Measurements from ENCODE around the gene TCHP. TPM values are rescaled to one million over a fixed set of nuclear protein-coding genes. Genes with fewer than 3 reads are reported as not detected.
"Not testable (repeated sequence)": the region's sequence is repeated elsewhere in the genome, so short reads cannot be mapped to it uniquely, and the experiment has no call there.

The TCHP gene
- polyA plus RNA-seq (2012; ENCODE audit: insufficient read depth, insufficient read length) = 40.2 TPM

- H3K4me3 ChIP-seq (ENCODE audit: low read length) = peak within 1 kb of the TSS; percentile 76
- DNase-seq (ENCODE audit: low read depth, low spot score) = peak; percentile 78
Observed at GRCh38 chr12:109899783-109900751, at the start of gene TCHP. Gene TCHP, plus strand, starts transcription at chr12:109900274. Its CDS starts 2,753 bp downstream, at chr12:109903027.

GRCh38 chr12:109850518-109850917 lies 49.6 kb upstream of the TCHP start:
- not testable (repeated sequence) for H3K4me3 ChIP-seq (ENCODE audit: low read length); DNase-seq (ENCODE audit: low read depth, low spot score)

GRCh38 chr12:109855377-109855776 lies 44.7 kb upstream of the TCHP start:
- DNase-seq (ENCODE audit: low read depth, low spot score) = no peak
- no peak overlapping the region for H3K4me3 ChIP-seq (ENCODE audit: low read length)

- H3K4me3 ChIP-seq (ENCODE audit: low read length) = no peak overlapping the region
- no peak for DNase-seq (ENCODE audit: low read depth, low spot score)
Observed at GRCh38 chr12:109857715-109858114, 42.4 kb upstream of the TCHP start.

- H3K4me3 ChIP-seq (ENCODE audit: low read length) = no peak overlapping the region
Observed at GRCh38 chr12:109858764-109859163, 41.3 kb upstream of the TCHP start.

GRCh38 chr12:109860977-109861376 lies 39.1 kb upstream of the TCHP start:
- no peak for DNase-seq (ENCODE audit: low read depth, low spot score)

More at GRCh38 chr12:109858764-109859163, 41.3 kb upstream of the TCHP start:
- DNase-seq (ENCODE audit: low read depth, low spot score) = no peak

GRCh38 chr12:109861689-109862314 lies 38.3 kb upstream of the TCHP start:
- DNase-seq (ENCODE audit: low read depth, low spot score) = no peak
- H3K4me3 ChIP-seq (ENCODE audit: low read length) = no peak overlapping the region

More at GRCh38 chr12:109860977-109861376, 39.1 kb upstream of the TCHP start:
- no peak overlapping the region for H3K4me3 ChIP-seq (ENCODE audit: low read length)

GRCh38 chr12:109862491-109862890 lies 37.6 kb upstream of the TCHP start:
- not testable (repeated sequence) for H3K4me3 ChIP-seq (ENCODE audit: low read length); DNase-seq (ENCODE audit: low read depth, low spot score)

- DNase-seq (ENCODE audit: low read depth, low spot score) = no peak
Observed at GRCh38 chr12:109863847-109864712, 36.0 kb upstream of the TCHP start.

GRCh38 chr12:109864916-109865315 lies 35.2 kb upstream of the TCHP start:
- DNase-seq (ENCODE audit: low read depth, low spot score) = no peak

More at GRCh38 chr12:109863847-109864712, 36.0 kb upstream of the TCHP start:
- H3K4me3 ChIP-seq (ENCODE audit: low read length) = no peak overlapping the region

GRCh38 chr12:109868182-109869051 lies 31.7 kb upstream of the TCHP start:
- DNase-seq (ENCODE audit: low read depth, low spot score) = no peak
- H3K4me3 ChIP-seq (ENCODE audit: low read length) = no peak overlapping the region

More at GRCh38 chr12:109864916-109865315, 35.2 kb upstream of the TCHP start:
- H3K4me3 ChIP-seq (ENCODE audit: low read length) = no peak overlapping the region

- peak; percentile 35 for DNase-seq (ENCODE audit: low read depth, low spot score)
- no peak overlapping the region for H3K4me3 ChIP-seq (ENCODE audit: low read length)
Observed at GRCh38 chr12:109870648-109871047, 29.4 kb upstream of the TCHP start.

- no peak for DNase-seq (ENCODE audit: low read depth, low spot score)
- H3K4me3 ChIP-seq (ENCODE audit: low read length) = no peak overlapping the region
Observed at GRCh38 chr12:109871668-109872314, 28.3 kb upstream of the TCHP start.

GRCh38 chr12:109873653-109874052 lies 26.4 kb upstream of the TCHP start:
- no peak overlapping the region for H3K4me3 ChIP-seq (ENCODE audit: low read length)
- no peak for DNase-seq (ENCODE audit: low read depth, low spot score)

- no peak overlapping the region for H3K4me3 ChIP-seq (ENCODE audit: low read length)
- DNase-seq (ENCODE audit: low read depth, low spot score) = no peak
Observed at GRCh38 chr12:109875572-109876131, 24.4 kb upstream of the TCHP start.

- no peak overlapping the region for H3K4me3 ChIP-seq (ENCODE audit: low read length)
- DNase-seq (ENCODE audit: low read depth, low spot score) = no peak
Observed at GRCh38 chr12:109876406-109876805, 23.7 kb upstream of the TCHP start.

- H3K4me3 ChIP-seq (ENCODE audit: low read length) = no peak overlapping the region
- DNase-seq (ENCODE audit: low read depth, low spot score) = no peak
Observed at GRCh38 chr12:109877504-109878246, 22.4 kb upstream of the TCHP start.
